SK-N-SH treated with all-trans-retinoic acid at 6 μM for 48 hours (cell line): ENCODE data around the gene METAP1D.

Source experiments
- BACH2 ChIP-seq: fragments of 250-450 bp; sonication (Bioruptor Pico); IDR thresholded peaks from 2 replicates; pipeline ENCODE4 v1.9.0; 2021; ENCODE audit warnings: mild to moderate bottlenecking, borderline replicate concordance
- ISL1 ChIP-seq: fragments of 250-450 bp; sonication (Bioruptor Pico); IDR thresholded peaks from 2 replicates; pipeline ENCODE4 v2.1.2; 2022; ENCODE audit warnings: mild to moderate bottlenecking, moderate library complexity
- PPARA ChIP-seq: fragments of 250-450 bp; sonication (Bioruptor Pico); IDR thresholded peaks from 2 replicates; pipeline ENCODE4 v1.5.0; 2020; ENCODE audit warnings: mild to moderate bottlenecking, borderline replicate concordance
- RARB ChIP-seq: fragments of 250-450 bp; sonication (Bioruptor Pico); IDR thresholded peaks from 2 replicates; pipeline ENCODE4 v1.8.0; 2021; ENCODE audit warnings: mild to moderate bottlenecking, moderate library complexity
- TCF4 ChIP-seq: fragments of 250-450 bp; sonication (Bioruptor Pico); IDR thresholded peaks from 2 replicates; pipeline ENCODE4 v1.8.0; 2021; ENCODE audit warnings: mild to moderate bottlenecking, moderate library complexity, borderline replicate concordance
- ZFP3 ChIP-seq: fragments of 250-450 bp; sonication (Bioruptor Pico); IDR thresholded peaks from 2 replicates; pipeline ENCODE4 v1.5.0; 2020; ENCODE audit warnings: mild to moderate bottlenecking, moderate library complexity
- ZFP30 ChIP-seq: fragments of 450-650 bp; formaldehyde crosslinking; IDR thresholded peaks from 2 replicates; pipeline ENCODE4 v1.5.0; 2022; ENCODE audit warnings: mild to moderate bottlenecking, moderate library complexity
- ZNF70 ChIP-seq: fragments of 450-650 bp; formaldehyde crosslinking; IDR thresholded peaks from 2 replicates; pipeline ENCODE4 v1.5.0; 2020; ENCODE audit warnings: mild to moderate bottlenecking, moderate library complexity
- TF ChIP-seq, protein P1 (sequence below): fragments of 250-450 bp; sonication (Bioruptor Pico); IDR thresholded peaks from 2 replicates; pipeline ENCODE4 v1.8.0; 2020; ENCODE audit warnings: mild to moderate bottlenecking, moderate library complexity, borderline replicate concordance
- TF ChIP-seq, protein P2 (sequence below): fragments of 250-450 bp; sonication (Bioruptor Pico); IDR thresholded peaks from 2 replicates; pipeline ENCODE4 v1.5.1; 2021; ENCODE audit warnings: mild to moderate bottlenecking, moderate library complexity
- TF ChIP-seq, protein P3 (sequence below): fragments of 250-450 bp; sonication (Bioruptor Pico); IDR thresholded peaks from 2 replicates; pipeline ENCODE4 v1.8.0; 2021; ENCODE audit warnings: low read depth, mild to moderate bottlenecking, moderate library complexity, borderline replicate concordance

DNA sequence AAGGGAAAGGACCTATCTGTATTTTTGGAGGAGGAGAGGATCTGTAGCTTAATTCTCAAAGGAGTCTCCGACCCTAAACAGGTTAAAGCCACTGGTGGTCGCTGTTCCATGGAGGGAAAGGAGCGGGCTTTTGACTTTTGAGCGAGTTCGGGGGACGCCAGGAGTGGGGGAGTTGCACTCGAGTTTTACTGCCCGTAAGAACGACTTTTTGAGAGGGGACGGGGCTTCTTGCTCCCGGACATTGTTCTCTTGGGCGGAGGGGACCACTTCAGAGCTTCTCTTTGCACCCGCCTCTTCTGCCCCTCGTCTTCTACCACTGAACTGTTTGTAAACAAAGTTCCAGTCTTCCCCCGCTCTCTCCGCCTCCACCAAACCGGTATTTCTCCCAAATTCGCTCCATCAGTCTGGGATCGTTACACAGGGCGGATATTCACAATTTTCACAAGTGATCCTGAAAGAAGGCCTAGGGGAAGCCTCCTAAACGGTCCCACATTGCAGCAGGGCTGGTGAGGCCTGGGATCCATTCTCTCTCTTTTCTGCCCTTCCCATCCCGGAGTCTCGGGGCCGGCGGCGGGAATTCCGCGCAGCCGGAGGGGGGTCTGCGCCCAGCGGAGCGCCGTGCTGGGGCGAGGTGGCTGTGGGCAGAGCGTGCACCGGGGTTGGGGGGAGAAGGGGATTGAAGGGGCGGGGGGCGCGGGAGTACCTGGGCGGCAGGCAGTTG is 96.3 kb downstream of the METAP1D start:
- TF ChIP-seq RARB (no peak), ZNF70 (no peak), TCF4 (CRISPR knock-in tag) (no peak), ZFP3 (no peak), ZFP30 (no peak), BACH2 (CRISPR knock-in tag) (no peak), PPARA (CRISPR knock-in tag) (no peak), ISL1 (CRISPR knock-in tag) (no peak)
- TF ChIP-seq, protein P1, sequence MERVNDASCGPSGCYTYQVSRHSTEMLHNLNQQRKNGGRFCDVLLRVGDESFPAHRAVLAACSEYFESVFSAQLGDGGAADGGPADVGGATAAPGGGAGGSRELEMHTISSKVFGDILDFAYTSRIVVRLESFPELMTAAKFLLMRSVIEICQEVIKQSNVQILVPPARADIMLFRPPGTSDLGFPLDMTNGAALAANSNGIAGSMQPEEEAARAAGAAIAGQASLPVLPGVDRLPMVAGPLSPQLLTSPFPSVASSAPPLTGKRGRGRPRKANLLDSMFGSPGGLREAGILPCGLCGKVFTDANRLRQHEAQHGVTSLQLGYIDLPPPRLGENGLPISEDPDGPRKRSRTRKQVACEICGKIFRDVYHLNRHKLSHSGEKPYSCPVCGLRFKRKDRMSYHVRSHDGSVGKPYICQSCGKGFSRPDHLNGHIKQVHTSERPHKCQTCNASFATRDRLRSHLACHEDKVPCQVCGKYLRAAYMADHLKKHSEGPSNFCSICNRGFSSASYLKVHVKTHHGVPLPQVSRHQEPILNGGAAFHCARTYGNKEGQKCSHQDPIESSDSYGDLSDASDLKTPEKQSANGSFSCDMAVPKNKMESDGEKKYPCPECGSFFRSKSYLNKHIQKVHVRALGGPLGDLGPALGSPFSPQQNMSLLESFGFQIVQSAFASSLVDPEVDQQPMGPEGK (CRISPR knock-in tag), result no peak
- TF ChIP-seq, protein P2, sequence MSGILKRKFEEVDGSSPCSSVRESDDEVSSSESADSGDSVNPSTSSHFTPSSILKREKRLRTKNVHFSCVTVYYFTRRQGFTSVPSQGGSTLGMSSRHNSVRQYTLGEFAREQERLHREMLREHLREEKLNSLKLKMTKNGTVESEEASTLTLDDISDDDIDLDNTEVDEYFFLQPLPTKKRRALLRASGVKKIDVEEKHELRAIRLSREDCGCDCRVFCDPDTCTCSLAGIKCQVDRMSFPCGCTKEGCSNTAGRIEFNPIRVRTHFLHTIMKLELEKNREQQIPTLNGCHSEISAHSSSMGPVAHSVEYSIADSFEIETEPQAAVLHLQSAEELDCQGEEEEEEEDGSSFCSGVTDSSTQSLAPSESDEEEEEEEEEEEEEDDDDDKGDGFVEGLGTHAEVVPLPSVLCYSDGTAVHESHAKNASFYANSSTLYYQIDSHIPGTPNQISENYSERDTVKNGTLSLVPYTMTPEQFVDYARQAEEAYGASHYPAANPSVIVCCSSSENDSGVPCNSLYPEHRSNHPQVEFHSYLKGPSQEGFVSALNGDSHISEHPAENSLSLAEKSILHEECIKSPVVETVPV (CRISPR knock-in tag), result no peak
- TF ChIP-seq, protein P3, sequence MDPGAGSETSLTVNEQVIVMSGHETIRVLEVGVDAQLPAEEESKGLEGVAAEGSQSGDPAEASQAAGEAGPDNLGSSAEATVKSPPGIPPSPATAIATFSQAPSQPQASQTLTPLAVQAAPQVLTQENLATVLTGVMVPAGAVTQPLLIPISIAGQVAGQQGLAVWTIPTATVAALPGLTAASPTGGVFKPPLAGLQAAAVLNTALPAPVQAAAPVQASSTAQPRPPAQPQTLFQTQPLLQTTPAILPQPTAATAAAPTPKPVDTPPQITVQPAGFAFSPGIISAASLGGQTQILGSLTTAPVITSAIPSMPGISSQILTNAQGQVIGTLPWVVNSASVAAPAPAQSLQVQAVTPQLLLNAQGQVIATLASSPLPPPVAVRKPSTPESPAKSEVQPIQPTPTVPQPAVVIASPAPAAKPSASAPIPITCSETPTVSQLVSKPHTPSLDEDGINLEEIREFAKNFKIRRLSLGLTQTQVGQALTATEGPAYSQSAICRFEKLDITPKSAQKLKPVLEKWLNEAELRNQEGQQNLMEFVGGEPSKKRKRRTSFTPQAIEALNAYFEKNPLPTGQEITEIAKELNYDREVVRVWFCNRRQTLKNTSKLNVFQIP (CRISPR knock-in tag), result no peak
